Erythroblast (primary cell): ENCODE measurements around the gene GOT1.

Source experiments
- GATA1 ChIP-seq: IDR thresholded peaks from 2 replicates; pipeline ENCODE4 v1.6.1; 2011; ENCODE audit warnings: low read depth, mild to moderate bottlenecking, control low read depth, low read length, moderate library complexity
- POLR2A ChIP-seq: IDR thresholded peaks from 2 replicates; pipeline ENCODE4 v1.6.1; 2011; ENCODE audit warnings: mild to moderate bottlenecking, low read length

DNA sequence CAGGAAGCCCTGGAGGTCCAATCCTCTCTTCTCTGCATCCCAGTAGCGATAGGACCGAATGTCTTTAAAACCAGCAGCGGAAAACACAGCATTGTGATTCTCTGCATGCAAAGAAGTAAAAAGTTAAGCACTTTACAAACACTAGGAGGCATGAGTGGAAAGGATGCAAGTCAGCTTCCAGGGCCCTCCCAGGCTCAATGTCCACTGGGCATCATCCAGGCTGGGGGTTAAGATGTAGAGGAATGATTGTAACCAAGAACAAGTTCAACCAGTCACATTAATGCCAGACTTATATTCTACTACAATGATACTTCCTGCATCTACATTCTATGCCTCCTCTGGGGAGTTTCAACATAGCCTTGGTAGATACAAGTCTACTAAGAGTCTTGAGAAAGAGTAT lies 24.3 kb downstream of the GOT1 start:
- TF ChIP-seq POLR2A (no peak), GATA1 (no peak)
